AG04450 (cell line): ENCODE data around the gene SLK. TPM values are rescaled to one million over a fixed set of nuclear protein-coding genes. Genes with fewer than 3 reads are reported as not detected.

Source experiments
- CTCF ChIA-PET: fragments of 300-600, 350-600 bp; formaldehyde crosslinking; extraction: SDS; loops from one replicate; lab custom pipeline; 2022; ENCODE audit warnings: antibody characterized with exemption, inconsistent platforms; lab: Charles Lee
- POLR2A ChIA-PET: fragments of 350-600 bp; formaldehyde crosslinking; extraction: SDS; loops from one replicate; lab custom pipeline; 2021; ENCODE audit warnings: antibody characterized with exemption, inconsistent platforms; lab: Yijun Ruan, JAX
- DNase-seq: peaks from one replicate; pipeline ENCODE4 v3.0.0-alpha.2; 2011; ENCODE audit warnings: low read depth, low spot score
- H3K27ac ChIP-seq: one replicate; pipeline ENCODE4 v1.5.1; 2012; ENCODE audit warnings: low read depth, low read length, control low read depth
- H3K27me3 ChIP-seq: one replicate; pipeline ENCODE4 v1.6.0; 2012; ENCODE audit warnings: low read length; ENCODE audit not compliant: control insufficient read depth, insufficient read depth
- H3K4me3 ChIP-seq: 2 replicates; pipeline ENCODE4 v1.5.1; 2011; ENCODE audit warnings: mild to moderate bottlenecking, low read depth, low read length, control low read depth
- H3K9me3 ChIP-seq: 2 replicates; pipeline ENCODE4 v1.5.1; 2012; ENCODE audit warnings: low read length; ENCODE audit not compliant: control insufficient read depth, insufficient read depth
- polyA plus RNA-seq: library from polyadenylated mRNA; depleted of rRNA; stranded (reverse); fragments of >200 nt; gene quantifications from 2 replicates; pipeline ENCODE4 v1.2.3, GENCODE V29; 2011
- TF ChIP-seq, protein P1 (sequence below): IDR thresholded peaks from 2 replicates; pipeline ENCODE4 v1.5.1; 2011; ENCODE audit warnings: low read depth, low read length, control low read depth, inconsistent platforms

The SLK gene
- polyA plus RNA-seq, 1 experiment: 16.5 TPM

DNA sequence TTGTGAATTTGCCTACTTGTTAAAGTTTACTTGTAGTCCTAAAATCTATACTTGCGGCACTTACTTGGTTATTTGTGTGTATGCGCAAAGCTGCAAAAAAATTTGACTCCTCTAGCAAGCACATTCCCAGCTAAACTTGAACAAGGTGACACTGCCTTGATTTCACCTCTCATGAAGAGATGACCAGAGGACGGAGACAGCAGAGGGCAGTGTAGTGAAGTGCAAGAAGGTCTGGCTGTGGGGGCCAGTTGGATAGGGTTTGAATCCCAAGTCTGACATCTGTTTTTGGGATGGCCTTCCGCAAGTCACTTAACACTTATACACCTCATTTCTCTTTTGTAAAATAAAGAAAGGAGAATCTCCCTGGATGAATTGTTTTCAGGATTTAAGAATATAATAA is 15.7 kb downstream of the SLK start:
- H3K4me3 ChIP-seq: no peak overlapping the region
- ChIA-PET POLR2A (interaction anchor here (0.8 kb wide), 1 partner anchor 15 kb away, joined by 5 read pairs; no protein-coding TSS in a partner anchor), CTCF (interaction anchor here (0.6 to 0.8 kb wide), 2 partner anchors 138 to 139 kb away, joined by 3 to 10 read pairs; partner anchors contain the start of gene SFR1)
- no peaks in the 10 kb centered on the region for H3K9me3 ChIP-seq
- TF ChIP-seq, protein P1, sequence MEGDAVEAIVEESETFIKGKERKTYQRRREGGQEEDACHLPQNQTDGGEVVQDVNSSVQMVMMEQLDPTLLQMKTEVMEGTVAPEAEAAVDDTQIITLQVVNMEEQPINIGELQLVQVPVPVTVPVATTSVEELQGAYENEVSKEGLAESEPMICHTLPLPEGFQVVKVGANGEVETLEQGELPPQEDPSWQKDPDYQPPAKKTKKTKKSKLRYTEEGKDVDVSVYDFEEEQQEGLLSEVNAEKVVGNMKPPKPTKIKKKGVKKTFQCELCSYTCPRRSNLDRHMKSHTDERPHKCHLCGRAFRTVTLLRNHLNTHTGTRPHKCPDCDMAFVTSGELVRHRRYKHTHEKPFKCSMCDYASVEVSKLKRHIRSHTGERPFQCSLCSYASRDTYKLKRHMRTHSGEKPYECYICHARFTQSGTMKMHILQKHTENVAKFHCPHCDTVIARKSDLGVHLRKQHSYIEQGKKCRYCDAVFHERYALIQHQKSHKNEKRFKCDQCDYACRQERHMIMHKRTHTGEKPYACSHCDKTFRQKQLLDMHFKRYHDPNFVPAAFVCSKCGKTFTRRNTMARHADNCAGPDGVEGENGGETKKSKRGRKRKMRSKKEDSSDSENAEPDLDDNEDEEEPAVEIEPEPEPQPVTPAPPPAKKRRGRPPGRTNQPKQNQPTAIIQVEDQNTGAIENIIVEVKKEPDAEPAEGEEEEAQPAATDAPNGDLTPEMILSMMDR: peak; percentile 13; the same call in 1 of the 2 replicates
- H3K27ac ChIP-seq: no peak overlapping the region
- no peaks in the 10 kb centered on the region for H3K27me3 ChIP-seq
- DNase-seq: no peak

DNA sequence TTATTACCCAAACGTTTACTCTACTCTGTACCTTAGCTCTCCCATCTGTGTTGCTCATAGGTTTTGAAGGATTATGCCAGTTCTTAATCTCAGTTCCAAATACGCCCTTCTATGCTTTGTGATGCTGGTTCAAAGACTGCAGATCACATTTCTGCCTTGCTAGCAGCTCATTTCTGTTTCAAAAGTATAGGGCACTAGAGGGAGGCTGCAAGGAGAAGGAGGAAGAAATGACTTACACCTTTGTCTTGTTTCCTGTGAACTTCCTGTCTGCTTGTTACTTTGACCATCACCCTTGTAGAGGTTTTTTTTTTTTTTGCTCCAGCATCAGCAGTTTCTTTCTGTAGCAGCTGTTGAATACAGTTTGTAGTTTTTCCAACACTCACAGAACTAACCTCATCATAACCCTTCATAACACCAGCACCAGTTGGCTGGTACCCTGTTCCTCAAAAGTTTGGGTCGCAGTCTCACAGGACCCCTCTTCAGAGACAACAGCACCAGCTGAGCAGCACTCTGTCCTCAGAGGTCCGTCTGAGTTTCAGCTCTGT is 16.5 kb downstream of the SLK start:
- H3K27ac ChIP-seq: no peak overlapping the region
- POLR2A ChIA-PET: interaction anchor here (0.8 kb wide), 1 partner anchor 16 kb away, joined by 5 read pairs; no protein-coding TSS in a partner anchor

DNA sequence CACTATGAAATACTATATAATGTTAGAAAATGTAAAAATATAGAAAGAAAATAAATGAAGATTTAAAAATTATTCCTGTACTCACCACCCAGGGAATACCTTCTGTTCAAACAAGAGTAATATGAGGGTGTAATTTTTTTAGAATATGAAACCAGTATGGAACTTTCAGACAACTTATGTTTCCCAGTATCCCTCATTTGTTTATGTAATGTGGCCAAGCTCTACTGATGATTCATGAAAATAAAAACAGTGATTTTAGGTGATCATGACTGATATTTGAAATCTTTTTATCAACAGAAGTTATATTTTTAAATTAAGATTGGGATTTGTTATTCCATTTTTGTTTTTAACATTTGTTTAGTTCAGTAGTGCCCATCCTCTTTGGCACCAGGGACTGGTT is 18.8 kb downstream of the SLK start:
- H3K4me3 ChIP-seq: no peak overlapping the region
- H3K9me3 ChIP-seq: no peaks in the 10 kb centered on the region
- H3K27ac ChIP-seq: no peak overlapping the region
- ChIA-PET POLR2A (no interaction called here), CTCF (interaction anchor here (0.7 kb wide), 1 partner anchor 98 kb away, joined by 4 read pairs; no protein-coding TSS in a partner anchor)
- no peaks in the 10 kb centered on the region for H3K27me3 ChIP-seq
- TF ChIP-seq, protein P1: no peak
- no peak for DNase-seq

More for the DNA sequence above, 16.5 kb downstream of the SLK start:
- no peaks in the 10 kb centered on the region for H3K27me3 ChIP-seq
- H3K4me3 ChIP-seq: no peak overlapping the region
- no peaks in the 10 kb centered on the region for H3K9me3 ChIP-seq
- no peak for DNase-seq
- CTCF ChIA-PET: interaction anchor here (0.6 to 0.8 kb wide), 4 partner anchors 95 to 139 kb away, joined by 3 to 10 read pairs (median 4); partner anchors contain the start of gene SFR1
- TF ChIP-seq, protein P1: no peak

DNA sequence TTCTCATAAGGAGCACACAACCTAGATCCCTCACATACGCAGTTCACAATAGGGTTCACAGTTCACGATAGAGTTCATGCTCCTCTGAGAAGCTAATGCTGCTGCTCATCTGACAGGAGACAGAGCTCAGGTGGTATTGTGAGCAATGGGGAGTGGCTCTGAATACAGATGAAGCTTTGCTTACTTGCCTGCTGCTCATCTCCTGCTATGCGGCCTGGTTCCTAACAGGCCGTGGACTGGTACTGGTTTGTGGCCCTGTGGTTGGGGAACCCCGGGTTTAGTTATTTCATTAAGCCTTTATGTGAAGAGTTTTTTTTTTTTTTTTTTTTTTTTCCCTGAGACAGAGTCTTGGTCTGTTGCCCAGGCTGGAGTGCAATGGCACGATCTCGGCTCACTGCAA is 19.4 kb downstream of the SLK start:
- no peaks in the 10 kb centered on the region for H3K27me3 ChIP-seq
- TF ChIP-seq, protein P1: no peak
- H3K27ac ChIP-seq: no peak overlapping the region
- ChIA-PET CTCF (no interaction called here), POLR2A (no interaction called here)
- no peak for DNase-seq
- no peaks in the 10 kb centered on the region for H3K9me3 ChIP-seq
- no peak overlapping the region for H3K4me3 ChIP-seq

DNA sequence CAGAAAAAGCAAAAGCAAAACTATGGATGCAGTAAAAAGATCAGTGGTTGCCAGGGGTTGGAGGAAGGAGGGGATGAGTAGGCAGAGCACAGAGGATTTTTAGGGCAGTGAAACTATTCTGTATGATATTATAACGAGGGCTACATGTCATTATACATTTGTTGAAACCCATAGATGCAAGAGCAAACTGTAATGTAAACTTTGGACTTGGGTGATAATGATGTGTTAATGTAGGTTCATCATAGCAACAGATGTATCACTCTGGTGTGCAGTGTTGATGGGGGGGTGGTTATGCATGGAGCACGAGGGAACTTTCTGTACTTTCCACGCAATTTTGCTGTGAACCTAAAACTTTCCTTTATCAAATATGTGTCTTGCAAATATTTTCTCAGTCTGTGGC is 23.2 kb downstream of the SLK start:
- ChIA-PET POLR2A (no interaction called here), CTCF (interaction anchor here (0.6 to 1.0 kb wide), 2 partner anchors 83 to 132 kb away, joined by 3 to 4 read pairs; partner anchors contain the start of gene SFR1)
- Histone ChIP-seq H3K9me3 (no peaks in the 10 kb centered on the region), H3K27me3 (no peaks in the 10 kb centered on the region), H3K4me3 (no peak overlapping the region), H3K27ac (no peak overlapping the region)
- TF ChIP-seq, protein P1: no peak
- DNase-seq: no peak
